ENCODE measurements around the gene PIH1D2.

Gene PIH1D2

GRCh38 chr11:112118176-112118575 is 44.4 kb upstream of the PIH1D2 start:
- Histone ChIP-seq H3K4me3 (ENCODE audit: low read depth in 1 of 2, low read length in 2 of 2) (no peak overlapping the region), H3K27ac (ENCODE audit: low read length) (no peak overlapping the region), H3K36me3 (ENCODE audit: insufficient read depth, low read length) (no peaks in the 10 kb centered on the region), H3K9ac (ENCODE audit: low read depth, low read length) (no peak overlapping the region), H3K9me3 (ENCODE audit: insufficient read depth, low read length, severe bottlenecking) (no peaks in the 10 kb centered on the region), H3K79me2 (ENCODE audit: insufficient read depth, low read length) (no peaks in the 10 kb centered on the region), H2AFZ (ENCODE audit: low read depth, low read length) (no peak overlapping the region), H4K20me1 (ENCODE audit: insufficient read depth, low read length) (no peaks in the 10 kb centered on the region), H3K27me3 (ENCODE audit: insufficient read depth, low read length, poor library complexity) (no peaks in the 10 kb centered on the region), H3K4me1 (ENCODE audit: insufficient read depth, low read length) (no peaks in the 10 kb centered on the region), H3K4me2 (ENCODE audit: insufficient read depth, low read length) (no peak overlapping the region)
- TF ChIP-seq EZH2 (IDR thresholded peaks at IDR 0.05; ENCODE audit: borderline replicate concordance, low read depth, low read length, severe bottlenecking) = no peak
- TF ChIP-seq CTCF (IDR thresholded peaks at IDR 0.05; ENCODE audit: borderline replicate concordance, extremely low read depth, low read length, poor library complexity, severe bottlenecking) = no peak
- no peak for DNase-seq
- peak; percentile 52; the same call in 1 of the 3 replicates for ATAC-seq (ENCODE audit: insufficient read depth, low read depth)

- Histone ChIP-seq H3K27ac (ENCODE audit: low read length) (no peak overlapping the region), H2AFZ (ENCODE audit: low read depth, low read length) (no peak overlapping the region), H3K4me1 (ENCODE audit: insufficient read depth, low read length) (no peaks in the 10 kb centered on the region), H3K27me3 (ENCODE audit: insufficient read depth, low read length, poor library complexity) (no peaks in the 10 kb centered on the region), H3K36me3 (ENCODE audit: insufficient read depth, low read length) (no peaks in the 10 kb centered on the region), H3K9ac (ENCODE audit: low read depth, low read length) (no peak overlapping the region), H3K9me3 (ENCODE audit: insufficient read depth, low read length, severe bottlenecking) (no peaks in the 10 kb centered on the region), H4K20me1 (ENCODE audit: insufficient read depth, low read length) (no peaks in the 10 kb centered on the region), H3K4me3 (ENCODE audit: low read depth in 1 of 2, low read length in 2 of 2) (no peak overlapping the region), H3K4me2 (ENCODE audit: insufficient read depth, low read length) (no peak overlapping the region), H3K79me2 (ENCODE audit: insufficient read depth, low read length) (no peaks in the 10 kb centered on the region)
- DNase-seq (peak; percentile 17), ATAC-seq (ENCODE audit: insufficient read depth, low read depth) (peak; percentile 68)
- TF ChIP-seq EZH2 (IDR thresholded peaks at IDR 0.05; ENCODE audit: borderline replicate concordance, low read depth, low read length, severe bottlenecking) = no peak
- TF ChIP-seq CTCF (IDR thresholded peaks at IDR 0.05; ENCODE audit: borderline replicate concordance, extremely low read depth, low read length, poor library complexity, severe bottlenecking) = no peak
Measured at GRCh38 chr11:112115386-112115785, 41.6 kb upstream of the PIH1D2 start.

- no peak overlapping the region for H3K27ac ChIP-seq (ENCODE audit: low read length)
- H3K27me3 ChIP-seq (ENCODE audit: insufficient read depth, low read length, poor library complexity) = no peaks in the 10 kb centered on the region
- TF ChIP-seq EZH2 (IDR thresholded peaks at IDR 0.05; ENCODE audit: borderline replicate concordance, low read depth, low read length, severe bottlenecking) (no peak), CTCF (IDR thresholded peaks at IDR 0.05; ENCODE audit: borderline replicate concordance, extremely low read depth, low read length, poor library complexity, severe bottlenecking) (no peak)
- H3K4me1 ChIP-seq (ENCODE audit: insufficient read depth, low read length) = no peaks in the 10 kb centered on the region
- no peaks in the 10 kb centered on the region for H3K36me3 ChIP-seq (ENCODE audit: insufficient read depth, low read length)
- H3K4me3 ChIP-seq (ENCODE audit: low read depth in 1 of 2, low read length in 2 of 2) = no peak overlapping the region
- no peaks in the 10 kb centered on the region for H4K20me1 ChIP-seq (ENCODE audit: insufficient read depth, low read length)
- no peak for ATAC-seq (ENCODE audit: insufficient read depth, low read depth)
- H3K79me2 ChIP-seq (ENCODE audit: insufficient read depth, low read length) = no peaks in the 10 kb centered on the region
- no peak overlapping the region for H2AFZ ChIP-seq (ENCODE audit: low read depth, low read length)
- H3K4me2 ChIP-seq (ENCODE audit: insufficient read depth, low read length) = no peak overlapping the region
- no peak for DNase-seq
- no peak overlapping the region for H3K9ac ChIP-seq (ENCODE audit: low read depth, low read length)
- H3K9me3 ChIP-seq (ENCODE audit: insufficient read depth, low read length, severe bottlenecking) = no peaks in the 10 kb centered on the region
Measured at GRCh38 chr11:112114460-112114859, 40.6 kb upstream of the PIH1D2 start.

All from DND-41 (cell line).